PFSK-1 (cell line): ENCODE measurements around the gene TXLNB.

Experiments
- FOXP2 ChIP-seq: optimal IDR thresholded peaks from 2 replicates; pipeline ENCODE3; 2011; ENCODE audit warnings: borderline replicate concordance, control low read depth, inconsistent platforms; ENCODE audit not compliant: insufficient read depth; ENCODE audit errors: extremely low read length, extremely low read depth
- POLR2AphosphoS5 ChIP-seq: IDR thresholded peaks from 2 replicates; pipeline ENCODE4 v1.6.1; 2012; ENCODE audit warnings: low read depth, mild to moderate bottlenecking, control low read depth, low read length, moderate library complexity
- SIN3A ChIP-seq: IDR thresholded peaks from 2 replicates; pipeline ENCODE4 v1.6.1; 2012; ENCODE audit warnings: mild to moderate bottlenecking, low read length, moderate library complexity, borderline replicate concordance; ENCODE audit not compliant: insufficient read depth
- TAF1 ChIP-seq: IDR thresholded peaks from 2 replicates; pipeline ENCODE4 v1.6.1; 2012; ENCODE audit warnings: low read length, control low read depth, borderline replicate concordance; ENCODE audit not compliant: insufficient read depth
- TF ChIP-seq, protein P1 (sequence below), 2 experiments: IDR thresholded peaks; 2 replicates each; pipeline versions ENCODE4 v1.6.1 to v1.8.0; 2011 to 2012; ENCODE audit warnings: low read depth in 2 of 2, low read length in 2 of 2, control low read depth in 1 of 2, inconsistent platforms in 1 of 2, mild to moderate bottlenecking in 1 of 2, moderate library complexity in 1 of 2; ENCODE audit not compliant: insufficient read depth in 1 of 2

DNA sequence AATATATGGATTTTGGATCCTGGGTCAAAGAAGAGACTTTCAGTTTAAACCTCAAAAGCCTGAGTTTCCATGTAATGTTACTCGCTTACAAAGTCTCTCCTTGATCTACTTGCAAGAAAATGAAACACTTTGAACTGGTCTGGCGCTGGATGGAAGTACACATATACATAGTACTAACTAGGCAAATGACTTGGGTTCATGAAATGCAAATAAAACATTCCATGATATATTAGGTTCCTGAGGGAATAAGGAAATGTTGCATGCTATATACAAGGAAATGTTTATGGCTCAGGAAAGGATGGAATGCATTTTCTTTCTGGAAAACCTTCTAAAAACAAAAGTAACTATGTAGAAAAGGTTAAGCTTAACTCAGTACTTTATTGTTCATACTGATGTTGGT is 11.4 kb upstream of the TXLNB start:
- TF ChIP-seq, protein P1, sequence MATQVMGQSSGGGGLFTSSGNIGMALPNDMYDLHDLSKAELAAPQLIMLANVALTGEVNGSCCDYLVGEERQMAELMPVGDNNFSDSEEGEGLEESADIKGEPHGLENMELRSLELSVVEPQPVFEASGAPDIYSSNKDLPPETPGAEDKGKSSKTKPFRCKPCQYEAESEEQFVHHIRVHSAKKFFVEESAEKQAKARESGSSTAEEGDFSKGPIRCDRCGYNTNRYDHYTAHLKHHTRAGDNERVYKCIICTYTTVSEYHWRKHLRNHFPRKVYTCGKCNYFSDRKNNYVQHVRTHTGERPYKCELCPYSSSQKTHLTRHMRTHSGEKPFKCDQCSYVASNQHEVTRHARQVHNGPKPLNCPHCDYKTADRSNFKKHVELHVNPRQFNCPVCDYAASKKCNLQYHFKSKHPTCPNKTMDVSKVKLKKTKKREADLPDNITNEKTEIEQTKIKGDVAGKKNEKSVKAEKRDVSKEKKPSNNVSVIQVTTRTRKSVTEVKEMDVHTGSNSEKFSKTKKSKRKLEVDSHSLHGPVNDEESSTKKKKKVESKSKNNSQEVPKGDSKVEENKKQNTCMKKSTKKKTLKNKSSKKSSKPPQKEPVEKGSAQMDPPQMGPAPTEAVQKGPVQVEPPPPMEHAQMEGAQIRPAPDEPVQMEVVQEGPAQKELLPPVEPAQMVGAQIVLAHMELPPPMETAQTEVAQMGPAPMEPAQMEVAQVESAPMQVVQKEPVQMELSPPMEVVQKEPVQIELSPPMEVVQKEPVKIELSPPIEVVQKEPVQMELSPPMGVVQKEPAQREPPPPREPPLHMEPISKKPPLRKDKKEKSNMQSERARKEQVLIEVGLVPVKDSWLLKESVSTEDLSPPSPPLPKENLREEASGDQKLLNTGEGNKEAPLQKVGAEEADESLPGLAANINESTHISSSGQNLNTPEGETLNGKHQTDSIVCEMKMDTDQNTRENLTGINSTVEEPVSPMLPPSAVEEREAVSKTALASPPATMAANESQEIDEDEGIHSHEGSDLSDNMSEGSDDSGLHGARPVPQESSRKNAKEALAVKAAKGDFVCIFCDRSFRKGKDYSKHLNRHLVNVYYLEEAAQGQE (IDR thresholded peaks at IDR 0.05; ENCODE audit: insufficient read depth in 1 of 2, low read depth in 2 of 2, low read length in 2 of 2) = no peak
- TF ChIP-seq POLR2AphosphoS5 (no peak), SIN3A (no peak), TAF1 (no peak), FOXP2 (no peak)
